CD4-positive, alpha-beta T cell (primary cell): ENCODE results near the gene MPI. TPM values are rescaled to one million over a fixed set of nuclear protein-coding genes. Genes with fewer than 3 reads are reported as not detected.

ENCODE experiments used
- ATAC-seq: fragments of 200-7000 bp; cut with Tn5 transposase; one replicate; pipeline ENCODE4 v1.10.0; 2022; ENCODE audit warnings: mild to moderate bottlenecking; ENCODE audit not compliant: poor library complexity
- CTCF ChIA-PET: fragments of 350-600 bp; sonication (Branson Sonifier 250); formaldehyde crosslinking; loops from one replicate; lab custom pipeline; 2021; ENCODE audit warnings: antibody characterized with exemption, inconsistent platforms; lab: Charles Lee
- POLR2A ChIA-PET: fragments of 350-600 bp; sonication (Branson Sonifier 250); formaldehyde crosslinking; loops from one replicate; lab custom pipeline; 2021; ENCODE audit warnings: antibody characterized with exemption, inconsistent platforms; lab: Charles Lee
- DNase-seq, 14 experiments: peaks; one replicate each; pipeline ENCODE4 v3.0.0-alpha.2; 2013 to 2020; ENCODE audit warnings: mixed read lengths in 2 of 14
- H3K27ac ChIP-seq, 2 donors: one replicate each; pipeline versions ENCODE4 v1.5.1 to v1.7.0; 2013; ENCODE audit warnings: low read length in 2 of 2, low read depth in 1 of 2, mild to moderate bottlenecking in 1 of 2
- H3K27me3 ChIP-seq, 2 experiments: 1 replicate in 1 of 2; 2 replicates in 1 of 2; pipeline versions ENCODE4 v1.6.1 to v1.7.0; 2013; ENCODE audit warnings: low read length in 2 of 2, control low read depth in 1 of 2, mild to moderate bottlenecking in 1 of 2, moderate library complexity in 1 of 2; ENCODE audit not compliant: insufficient read depth in 2 of 2, control insufficient read depth in 1 of 2
- H3K36me3 ChIP-seq: one replicate; pipeline ENCODE4 v1.6.1; 2013; ENCODE audit warnings: low read length, control low read depth; ENCODE audit not compliant: insufficient read depth
- H3K4me1 ChIP-seq: one replicate; pipeline ENCODE4 v1.6.1; 2013; ENCODE audit warnings: low read length, control low read depth; ENCODE audit not compliant: insufficient read depth
- H3K4me3 ChIP-seq: one replicate; pipeline ENCODE4 v1.5.1; 2013; ENCODE audit warnings: mild to moderate bottlenecking, low read length, moderate library complexity
- H3K9me3 ChIP-seq, 2 experiments: 1 replicate in 1 of 2; 2 replicates in 1 of 2; pipeline versions ENCODE4 v1.6.1 to v1.7.0; 2013; ENCODE audit warnings: low read length in 2 of 2, mild to moderate bottlenecking in 2 of 2, control low read depth in 1 of 2, moderate library complexity in 1 of 2; ENCODE audit not compliant: control insufficient read depth in 1 of 2, insufficient read depth in 1 of 2
- H3K27ac Mint-ChIP-seq: one replicate; pipeline ENCODE4 v1.8.0; 2020; ENCODE audit warnings: mixed read lengths
- H3K27me3 Mint-ChIP-seq: one replicate; pipeline ENCODE4 v1.8.0; 2021; ENCODE audit warnings: mixed read lengths
- H3K36me3 Mint-ChIP-seq: one replicate; pipeline ENCODE4 v1.8.0; 2021; ENCODE audit warnings: low read depth, mixed read lengths
- H3K4me1 Mint-ChIP-seq: one replicate; pipeline ENCODE4 v1.8.0; 2021; ENCODE audit warnings: low read depth, mixed read lengths
- H3K4me3 Mint-ChIP-seq: one replicate; pipeline ENCODE4 v1.8.0; 2020; ENCODE audit warnings: mild to moderate bottlenecking, mixed read lengths
- H3K9me3 Mint-ChIP-seq: one replicate; pipeline ENCODE4 v1.8.0; 2020; ENCODE audit warnings: mixed read lengths
- intact Hi-C, 2 experiments: fragments of 100-400 bp; cut with DNase I in 1 of 2; cut with micrococcal nuclease in 1 of 2; formaldehyde crosslinking; loops; one replicate each; pipeline versions ENCODE4 v1.15.1 to v1.9.0; 2023 to 2025; cut with DNase I, micrococcal nuclease
- total RNA-seq, 174 experiments: library from RNA in 2 of 174; stranded (reverse) in 2 of 174; gene quantifications; one replicate each; pipeline ENCODE4 v1.2.3 and lab custom pipeline; 2021 to 2026
- TF ChIP-seq, protein P1 (sequence below): fragments of 200-600 bp; IDR thresholded peaks from one replicate; pipeline ENCODE4 v1.8.0; 2022; ENCODE audit warnings: antibody characterized with exemption, mild to moderate bottlenecking

Gene MPI
- total RNA-seq, 2 experiments from 2014 or later: 28.9 to 30.3 TPM

DNA sequence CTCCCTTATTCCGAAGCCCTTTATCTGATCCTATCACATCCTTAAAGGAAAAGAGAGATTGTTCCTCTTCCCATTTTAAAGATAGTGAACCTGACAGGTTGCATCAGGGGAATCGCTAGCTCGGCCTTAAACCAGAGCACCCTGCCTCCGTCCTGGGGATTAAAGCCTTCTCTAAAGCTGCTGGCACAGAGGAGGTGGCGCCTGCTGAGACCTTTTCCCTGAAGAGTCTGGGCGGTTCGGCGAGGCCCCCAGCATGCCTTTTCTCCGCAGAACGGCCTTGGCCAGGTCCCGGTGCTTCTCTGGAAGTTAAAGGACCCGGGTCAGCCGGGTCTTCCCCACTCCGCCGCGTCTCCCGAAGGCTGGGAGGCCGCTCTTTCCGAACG, 16.2 kb downstream of the MPI start:
- H3K27me3 Mint-ChIP-seq: no peaks in the 10 kb centered on the region
- Histone ChIP-seq H3K27me3 (no peaks in the 10 kb centered on the region), H3K36me3 (peaks cover 29% of the 10 kb centered on the region), H3K27ac (peak overlapping the region; percentile 68 to 78), H3K9me3 (no peaks in the 10 kb centered on the region), H3K4me3 (peak overlapping the region; percentile 95), H3K4me1 (peaks cover 43% of the 10 kb centered on the region)
- peaks cover 46% of the 10 kb centered on the region for H3K4me1 Mint-ChIP-seq
- ChIA-PET CTCF (interaction anchor here (0.6 to 2.4 kb wide), 10 partner anchors 11 to 274 kb away, joined by 3 to 6 read pairs (median 4); partner anchors contain the start of gene SCAMP5), POLR2A (interaction anchor here (0.7 to 3.0 kb wide), 26 partner anchors 8 to 548 kb away, joined by 3 to 21 read pairs (median 5); partner anchors contain the start of genes C15orf39, COX5A, MPI and RPP25)
- peak in 6 of 14 experiments; percentile 16 to 52 (median 36) for DNase-seq
- H3K4me3 Mint-ChIP-seq: peak overlapping the region; percentile 90
- H3K9me3 Mint-ChIP-seq: no peaks in the 10 kb centered on the region
- H3K27ac Mint-ChIP-seq: peak overlapping the region; percentile 99
- TF ChIP-seq, protein P1, sequence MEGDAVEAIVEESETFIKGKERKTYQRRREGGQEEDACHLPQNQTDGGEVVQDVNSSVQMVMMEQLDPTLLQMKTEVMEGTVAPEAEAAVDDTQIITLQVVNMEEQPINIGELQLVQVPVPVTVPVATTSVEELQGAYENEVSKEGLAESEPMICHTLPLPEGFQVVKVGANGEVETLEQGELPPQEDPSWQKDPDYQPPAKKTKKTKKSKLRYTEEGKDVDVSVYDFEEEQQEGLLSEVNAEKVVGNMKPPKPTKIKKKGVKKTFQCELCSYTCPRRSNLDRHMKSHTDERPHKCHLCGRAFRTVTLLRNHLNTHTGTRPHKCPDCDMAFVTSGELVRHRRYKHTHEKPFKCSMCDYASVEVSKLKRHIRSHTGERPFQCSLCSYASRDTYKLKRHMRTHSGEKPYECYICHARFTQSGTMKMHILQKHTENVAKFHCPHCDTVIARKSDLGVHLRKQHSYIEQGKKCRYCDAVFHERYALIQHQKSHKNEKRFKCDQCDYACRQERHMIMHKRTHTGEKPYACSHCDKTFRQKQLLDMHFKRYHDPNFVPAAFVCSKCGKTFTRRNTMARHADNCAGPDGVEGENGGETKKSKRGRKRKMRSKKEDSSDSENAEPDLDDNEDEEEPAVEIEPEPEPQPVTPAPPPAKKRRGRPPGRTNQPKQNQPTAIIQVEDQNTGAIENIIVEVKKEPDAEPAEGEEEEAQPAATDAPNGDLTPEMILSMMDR: no peak
- intact Hi-C loops: loop anchor here in 1 of 2 experiments (2.0 kb wide), 2 partner anchors 33 to 63 kb away; partner anchors contain the start of genes SCAMP2 and ULK3
- ATAC-seq: peak; percentile 43
- peaks cover 48% of the 10 kb centered on the region for H3K36me3 Mint-ChIP-seq

DNA sequence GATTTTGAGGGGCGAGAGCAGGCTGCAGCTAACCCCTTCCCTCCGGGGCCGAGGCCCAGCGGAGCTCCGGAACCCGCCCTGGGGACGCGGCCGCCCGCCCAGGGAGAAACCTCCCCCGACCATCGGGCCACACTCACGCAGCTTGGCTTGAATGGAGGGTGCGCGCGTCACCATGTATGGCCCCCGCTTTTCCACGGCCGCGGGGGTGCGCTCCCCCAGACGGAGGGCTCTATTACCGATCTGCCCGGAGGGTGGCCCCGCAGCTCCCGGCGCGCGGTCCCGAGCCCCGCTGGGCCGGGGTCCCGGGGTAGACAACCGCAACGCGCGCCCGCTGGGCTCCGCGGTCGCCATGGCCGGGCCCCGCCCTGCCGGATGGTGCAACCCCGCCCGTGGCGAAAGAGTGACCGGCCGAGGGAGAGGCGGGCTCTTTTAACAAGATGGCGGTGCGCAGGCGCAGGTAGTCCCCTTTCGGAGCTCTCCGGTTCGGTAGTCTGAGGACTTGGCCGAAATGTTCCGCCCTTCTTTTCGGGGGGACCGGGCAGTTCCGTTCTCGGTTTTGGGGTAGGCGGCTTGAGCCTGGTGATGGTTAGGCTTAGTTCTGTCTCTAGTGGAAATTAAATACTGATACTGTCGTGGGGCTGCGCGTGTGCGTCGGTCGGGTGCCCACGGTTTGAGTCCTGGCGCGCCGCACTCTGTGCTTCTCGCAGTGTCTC, 16.8 kb downstream of the MPI start, which contains the start of gene FAM219B:
Gene FAM219B, minus strand, starts transcription at position 402 of the 713 bp plus-strand sequence. Its CDS starts 51 bp downstream, at position 351.
- peak within 1 kb of the TSS; percentile 99 for H3K27ac Mint-ChIP-seq
- Histone ChIP-seq H3K9me3 (no peaks in the 10 kb centered on the region), H3K4me3 (peak within 1 kb of the TSS; percentile 95), H3K27ac (peak within 1 kb of the TSS; percentile 68 to 80), H3K36me3 (peaks cover 26% of the 10 kb centered on the region), H3K4me1 (peaks cover 38% of the 10 kb centered on the region), H3K27me3 (no peaks in the 10 kb centered on the region)
- H3K27me3 Mint-ChIP-seq: no peaks in the 10 kb centered on the region
- H3K36me3 Mint-ChIP-seq: peaks cover 46% of the 10 kb centered on the region
- H3K4me1 Mint-ChIP-seq: peaks cover 42% of the 10 kb centered on the region
- TF ChIP-seq, protein P1: no peak
- ChIA-PET POLR2A (interaction anchor here (0.6 to 3.0 kb wide), 28 partner anchors 9 to 548 kb away, joined by 3 to 21 read pairs (median 5); partner anchors contain the start of genes C15orf39, COX5A, MPI and RPP25), CTCF (interaction anchor here (0.6 to 2.4 kb wide), 11 partner anchors 12 to 275 kb away, joined by 3 to 6 read pairs (median 4); partner anchors contain the start of gene SCAMP5)
- ATAC-seq (peak; percentile 72), DNase-seq (peak; percentile 42 to 86 (median 64))
- H3K9me3 Mint-ChIP-seq: no peaks in the 10 kb centered on the region
- peak within 1 kb of the TSS; percentile 99 for H3K4me3 Mint-ChIP-seq
- intact Hi-C loops: loop anchor here in 1 of 2 experiments (2.0 kb wide), 2 partner anchors 34 to 64 kb away; partner anchors contain the start of genes SCAMP2 and ULK3

DNA sequence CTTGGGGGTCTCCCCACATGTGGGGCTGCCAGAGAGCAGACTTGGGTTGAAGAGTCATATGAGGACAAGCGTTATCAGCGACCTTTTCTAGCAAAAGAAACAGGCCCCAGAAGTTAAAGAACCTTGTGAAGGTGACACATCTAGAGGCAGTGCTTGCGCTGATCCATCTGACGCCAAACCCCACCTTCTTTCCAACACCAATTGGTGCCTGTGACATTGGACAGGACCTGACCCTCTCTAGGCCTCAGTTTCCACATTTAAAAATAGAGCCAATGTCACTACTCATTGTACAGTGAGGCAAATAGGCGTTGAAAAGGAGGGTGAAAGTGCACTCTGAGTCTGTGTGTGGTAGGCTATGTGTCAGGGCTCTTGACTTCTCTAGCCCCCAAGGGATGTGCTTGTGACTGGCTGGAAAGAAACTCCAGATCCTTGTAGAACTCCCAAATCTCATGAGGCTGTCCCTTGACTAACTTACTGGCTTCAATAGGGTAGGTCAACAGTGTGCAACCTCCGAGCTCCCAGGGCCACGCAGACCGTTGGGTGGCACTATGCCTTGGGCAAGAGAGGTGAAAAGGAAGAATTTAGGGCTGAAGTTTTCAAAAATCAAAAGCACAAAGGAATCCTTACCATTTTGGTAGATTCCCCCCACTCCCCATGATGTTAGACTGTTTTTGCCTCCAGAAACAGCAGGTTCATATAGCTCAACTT, 17.5 kb downstream of the MPI start:
- no peaks in the 10 kb centered on the region for H3K9me3 ChIP-seq
- TF ChIP-seq, protein P1: no peak
- DNase-seq (no peak), ATAC-seq (peak; percentile 3)
- Mint-ChIP-seq H3K27me3 (no peaks in the 10 kb centered on the region), H3K4me3 (peak overlapping the region; percentile 99), H3K4me1 (peaks cover 35% of the 10 kb centered on the region), H3K36me3 (peaks cover 45% of the 10 kb centered on the region), H3K9me3 (no peaks in the 10 kb centered on the region), H3K27ac (peak overlapping the region; percentile 99)
- H3K4me1 ChIP-seq: peaks cover 31% of the 10 kb centered on the region
- ChIA-PET POLR2A (interaction anchor here (0.6 to 3.0 kb wide), 20 partner anchors 10 to 547 kb away, joined by 3 to 21 read pairs (median 4); partner anchors contain the start of genes COX5A, MPI, RPP25 and SCAMP2), CTCF (interaction anchor here (1.3 to 2.4 kb wide), 6 partner anchors 37 to 275 kb away, joined by 3 to 6 read pairs (median 4); no protein-coding TSS in a partner anchor)
- peaks cover 22% of the 10 kb centered on the region for H3K36me3 ChIP-seq
- H3K27ac ChIP-seq: peak overlapping the region; percentile 68 to 80
- intact Hi-C loops: loop anchor here in 1 of 2 experiments (2.0 kb wide), 2 partner anchors 35 to 65 kb away; partner anchors contain the start of genes SCAMP2 and ULK3
- peak overlapping the region; percentile 95 for H3K4me3 ChIP-seq
- no peaks in the 10 kb centered on the region for H3K27me3 ChIP-seq
